Muscle layer of duodenum (tissue), 2 donors: ENCODE data around the gene NCLN.

Experiments
- H3K27ac ChIP-seq: one replicate; pipeline ENCODE4 v1.7.0; 2013; ENCODE audit warnings: mild to moderate bottlenecking, low read length
- H3K27me3 ChIP-seq: one replicate; pipeline ENCODE4 v1.7.0; 2013; ENCODE audit warnings: low read depth, mild to moderate bottlenecking, control low read depth, low read length
- H3K36me3 ChIP-seq, 2 donors: one replicate each; pipeline ENCODE4 v1.7.0; 2013; ENCODE audit warnings: low read length in 2 of 2, control low read depth in 1 of 2, mild to moderate bottlenecking in 1 of 2; ENCODE audit not compliant: insufficient read depth in 2 of 2, control insufficient read depth in 1 of 2
- H3K4me1 ChIP-seq, 2 donors: one replicate each; pipeline ENCODE4 v1.7.0; 2013; ENCODE audit warnings: low read length in 2 of 2, mild to moderate bottlenecking in 2 of 2, control low read depth in 1 of 2, moderate library complexity in 1 of 2; ENCODE audit not compliant: insufficient read depth in 2 of 2, control insufficient read depth in 1 of 2
- H3K4me3 ChIP-seq, 2 donors: one replicate each; pipeline ENCODE4 v1.7.0; 2013; ENCODE audit warnings: low read length in 2 of 2, low read depth in 1 of 2, mild to moderate bottlenecking in 1 of 2
- H3K9me3 ChIP-seq, 2 donors: one replicate each; pipeline ENCODE4 v1.7.0; 2013; ENCODE audit warnings: low read length in 2 of 2, control low read depth in 1 of 2, mild to moderate bottlenecking in 1 of 2; ENCODE audit not compliant: control insufficient read depth in 1 of 2
- donor health status: healthy.

NCLN gene

DNA sequence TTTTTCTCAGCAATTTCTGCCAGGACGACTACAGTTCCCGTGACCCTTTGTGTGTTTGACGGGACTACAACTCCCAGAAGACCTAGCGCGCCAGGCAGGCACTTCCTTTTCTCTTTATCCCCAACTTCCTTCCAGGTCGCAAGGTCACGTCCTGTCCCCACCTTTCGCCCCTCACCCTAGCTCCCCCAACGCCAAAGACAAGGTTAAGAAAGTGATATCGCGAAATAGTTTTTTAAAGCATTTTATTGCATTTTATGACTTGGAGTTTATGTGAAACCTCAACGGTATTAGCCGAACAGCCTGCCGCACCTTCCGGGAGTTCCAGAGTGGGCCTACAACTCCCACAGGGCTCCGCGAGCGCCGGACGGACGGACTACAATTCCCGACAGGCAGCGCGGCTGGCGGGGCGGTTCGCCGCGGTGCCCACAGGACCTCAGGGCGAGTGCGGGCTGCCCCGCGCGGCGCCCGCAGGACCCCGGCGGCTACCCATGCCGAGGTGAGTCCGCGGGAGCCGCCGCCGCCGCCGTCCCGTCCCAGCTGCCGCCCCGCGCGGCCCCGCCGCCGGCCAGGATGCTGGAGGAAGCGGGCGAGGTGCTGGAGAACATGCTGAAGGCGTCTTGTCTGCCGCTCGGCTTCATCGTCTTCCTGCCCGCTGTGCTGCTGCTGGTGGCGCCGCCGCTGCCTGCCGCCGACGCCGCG lies at the start of gene NCLN:
TSS of gene NCLN (plus strand) at position 470 of the 699 bp plus-strand sequence. CDS start at position 571, 101 bp downstream.
- H3K27ac ChIP-seq, result peak within 1 kb of the TSS; percentile 71
- peaks cover 7 to 27% of the 10 kb centered on the region in 2 donors for H3K4me1 ChIP-seq

GRCh38 chr19:3135961-3136683 lies 49.6 kb upstream of the NCLN start, which contains the start of gene GNA15:
Gene GNA15, plus strand, starts transcription at chr19:3136033. Its CDS starts 418 bp downstream, at chr19:3136451.
- Histone ChIP-seq H3K9me3 (no peaks in the 10 kb centered on the region), H3K36me3 (no peaks in the 10 kb centered on the region), H3K4me1 (no peaks in the 10 kb centered on the region), H3K27me3 (no peaks in the 10 kb centered on the region), H3K27ac (peak within 1 kb of the TSS; percentile 39), H3K4me3 (peak within 1 kb of the TSS; percentile 15 to 37)

More for the DNA sequence above, at the start of gene NCLN:
- Histone ChIP-seq H3K9me3 (no peaks in the 10 kb centered on the region), H3K4me3 (peak within 1 kb of the TSS; percentile 89 to 97), H3K36me3 (peaks cover 0 to 4% of the 10 kb centered on the region in 2 donors), H3K27me3 (no peaks in the 10 kb centered on the region)

DNA sequence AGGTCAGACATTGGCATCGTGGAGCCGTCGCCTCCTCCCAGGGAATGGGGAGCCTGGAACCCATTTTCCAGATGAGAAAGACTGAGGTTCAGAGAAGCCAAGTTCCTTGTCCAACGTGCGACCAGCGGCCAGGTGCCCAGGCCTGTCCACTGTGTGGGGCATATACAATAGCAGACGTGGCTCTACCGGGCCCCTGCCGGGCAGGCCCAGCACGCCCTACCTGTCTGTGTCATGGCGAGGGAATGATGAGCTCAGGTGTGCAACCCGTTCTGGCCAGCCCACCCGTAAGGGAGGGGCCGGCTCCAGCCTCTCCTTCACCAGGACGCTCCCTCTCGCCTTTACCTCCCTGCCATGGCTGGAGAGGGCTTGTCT lies 49.1 kb upstream of the NCLN start:
- H3K4me1 ChIP-seq, result no peaks in the 10 kb centered on the region
- H3K27ac ChIP-seq, result peak overlapping the region; percentile 39
- peak overlapping the region; percentile 15 to 37 for H3K4me3 ChIP-seq
- no peaks in the 10 kb centered on the region for H3K9me3 ChIP-seq
- no peaks in the 10 kb centered on the region for H3K27me3 ChIP-seq
- no peaks in the 10 kb centered on the region for H3K36me3 ChIP-seq

GRCh38 chr19:3137119-3137518 lies 48.6 kb upstream of the NCLN start:
- no peaks in the 10 kb centered on the region for H3K9me3 ChIP-seq
- H3K4me1 ChIP-seq, result no peaks in the 10 kb centered on the region
- H3K4me3 ChIP-seq, result peak overlapping the region; percentile 15 to 37
- peak overlapping the region; percentile 39 for H3K27ac ChIP-seq
- H3K36me3 ChIP-seq, result no peaks in the 10 kb centered on the region
- H3K27me3 ChIP-seq, result no peaks in the 10 kb centered on the region

GRCh38 chr19:3138268-3138667 lies 47.5 kb upstream of the NCLN start:
- H3K4me3 ChIP-seq, result no peak overlapping the region
- no peaks in the 10 kb centered on the region for H3K27me3 ChIP-seq
- H3K9me3 ChIP-seq, result no peaks in the 10 kb centered on the region
- H3K27ac ChIP-seq, result no peak overlapping the region
- H3K36me3 ChIP-seq, result no peaks in the 10 kb centered on the region
- no peaks in the 10 kb centered on the region for H3K4me1 ChIP-seq

DNA sequence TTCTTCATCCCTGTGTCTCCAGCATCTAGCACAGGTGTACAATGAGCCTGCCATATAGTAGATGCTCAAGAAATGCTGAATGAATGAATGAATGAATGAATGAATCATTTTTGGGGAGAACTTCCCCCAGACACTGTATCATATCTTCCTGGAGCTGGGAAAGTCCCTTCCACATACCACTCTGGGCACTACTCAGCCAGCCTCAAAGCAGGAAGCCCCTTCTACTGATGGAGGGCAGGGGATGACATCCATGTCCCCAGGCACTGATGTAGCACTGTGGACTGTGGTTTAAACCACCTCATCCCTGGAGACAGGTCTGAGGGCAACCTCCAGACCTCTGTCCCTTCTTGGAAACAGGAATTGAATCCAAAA lies 45.1 kb upstream of the NCLN start:
- Histone ChIP-seq H3K4me1 (no peaks in the 10 kb centered on the region), H3K27me3 (no peaks in the 10 kb centered on the region), H3K4me3 (no peak overlapping the region)

GRCh38 chr19:3142292-3142670 lies 43.4 kb upstream of the NCLN start:
- no peaks in the 10 kb centered on the region for H3K9me3 ChIP-seq
- no peak overlapping the region for H3K4me3 ChIP-seq
- H3K27ac ChIP-seq, result peak overlapping the region; percentile 74
- no peaks in the 10 kb centered on the region for H3K27me3 ChIP-seq
- no peaks in the 10 kb centered on the region for H3K36me3 ChIP-seq
- no peaks in the 10 kb centered on the region for H3K4me1 ChIP-seq

More for the DNA sequence above, 45.1 kb upstream of the NCLN start:
- no peaks in the 10 kb centered on the region for H3K9me3 ChIP-seq
- H3K36me3 ChIP-seq, result no peaks in the 10 kb centered on the region
- H3K27ac ChIP-seq, result no peak overlapping the region

DNA sequence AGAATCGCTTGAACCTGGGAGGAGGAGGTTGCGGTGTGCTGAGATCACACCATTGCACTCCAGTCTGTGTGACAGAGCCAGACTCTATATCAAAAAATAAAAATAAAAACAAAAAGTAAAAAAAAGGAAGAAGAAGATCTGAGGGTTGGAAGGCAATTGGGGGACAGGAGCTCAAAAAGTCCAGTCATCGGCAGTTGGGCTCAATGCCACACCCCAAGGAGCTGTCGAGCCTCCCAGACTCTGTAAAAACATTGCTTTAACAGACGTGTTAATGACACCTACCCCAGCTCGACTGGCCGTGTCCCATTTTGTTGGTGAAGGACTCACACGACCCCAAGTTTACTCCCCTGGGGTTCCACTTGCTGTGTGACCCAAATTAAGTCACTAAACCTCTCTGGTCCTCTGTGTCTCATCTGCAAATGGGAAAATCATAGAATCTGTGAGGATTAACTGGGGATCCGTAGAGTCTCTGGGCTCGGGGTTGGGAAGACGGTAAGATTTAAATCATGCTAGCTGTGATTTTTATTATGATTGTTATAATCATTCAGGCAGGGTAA lies 42.9 kb upstream of the NCLN start:
- Histone ChIP-seq H3K36me3 (no peaks in the 10 kb centered on the region), H3K27me3 (no peaks in the 10 kb centered on the region), H3K9me3 (no peaks in the 10 kb centered on the region), H3K4me3 (no peak overlapping the region), H3K27ac (no peak overlapping the region), H3K4me1 (no peaks in the 10 kb centered on the region)

GRCh38 chr19:3145909-3146676 lies 39.6 kb upstream of the NCLN start:
- H3K9me3 ChIP-seq, result no peaks in the 10 kb centered on the region

DNA sequence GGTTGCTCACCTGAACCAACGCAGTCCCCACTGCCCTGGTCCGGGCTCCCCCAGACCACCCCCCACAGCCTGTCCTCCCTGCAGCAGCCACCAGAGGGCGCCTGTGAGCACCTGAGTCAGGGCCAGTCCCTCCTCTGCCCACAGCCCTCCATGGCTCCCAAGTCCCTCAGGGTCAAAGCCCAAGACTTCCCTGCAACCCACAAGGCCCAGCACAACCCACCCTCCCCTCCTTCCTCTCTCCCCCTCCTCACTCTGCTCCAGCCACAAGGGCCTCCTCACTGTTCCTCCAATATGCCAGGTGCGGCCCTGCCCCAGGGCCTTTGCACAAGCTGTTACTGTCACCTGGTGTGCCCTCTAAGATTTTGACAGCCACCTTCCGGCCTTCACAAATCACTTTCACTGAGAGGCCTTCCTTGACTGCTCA lies 39.0 kb upstream of the NCLN start:
- Histone ChIP-seq H3K9me3 (no peaks in the 10 kb centered on the region), H3K4me1 (no peaks in the 10 kb centered on the region), H3K27me3 (no peaks in the 10 kb centered on the region), H3K36me3 (no peaks in the 10 kb centered on the region), H3K27ac (no peak overlapping the region), H3K4me3 (no peak overlapping the region)

More at GRCh38 chr19:3145909-3146676, 39.6 kb upstream of the NCLN start:
- Histone ChIP-seq H3K27me3 (no peaks in the 10 kb centered on the region), H3K4me3 (no peak overlapping the region), H3K4me1 (no peaks in the 10 kb centered on the region), H3K36me3 (no peaks in the 10 kb centered on the region), H3K27ac (no peak overlapping the region)

- Histone ChIP-seq H3K4me1 (no peaks in the 10 kb centered on the region), H3K4me3 (no peak overlapping the region), H3K27ac (no peak overlapping the region), H3K9me3 (no peaks in the 10 kb centered on the region), H3K27me3 (no peaks in the 10 kb centered on the region), H3K36me3 (no peaks in the 10 kb centered on the region)
Measured at GRCh38 chr19:3148503-3148902, 37.2 kb upstream of the NCLN start.
